Glomerular visceral epithelial cell (primary cell): ENCODE data around the gene ARHGAP26.
A peak's percentile ranks its signal among the peaks of the same experiment; 100 is the strongest.

Source experiments
- DNase-seq: peaks from one replicate; pipeline ENCODE4 v3.0.0-alpha.2; 2016; ENCODE audit errors: extremely low spot score

ARHGAP26 gene

DNA sequence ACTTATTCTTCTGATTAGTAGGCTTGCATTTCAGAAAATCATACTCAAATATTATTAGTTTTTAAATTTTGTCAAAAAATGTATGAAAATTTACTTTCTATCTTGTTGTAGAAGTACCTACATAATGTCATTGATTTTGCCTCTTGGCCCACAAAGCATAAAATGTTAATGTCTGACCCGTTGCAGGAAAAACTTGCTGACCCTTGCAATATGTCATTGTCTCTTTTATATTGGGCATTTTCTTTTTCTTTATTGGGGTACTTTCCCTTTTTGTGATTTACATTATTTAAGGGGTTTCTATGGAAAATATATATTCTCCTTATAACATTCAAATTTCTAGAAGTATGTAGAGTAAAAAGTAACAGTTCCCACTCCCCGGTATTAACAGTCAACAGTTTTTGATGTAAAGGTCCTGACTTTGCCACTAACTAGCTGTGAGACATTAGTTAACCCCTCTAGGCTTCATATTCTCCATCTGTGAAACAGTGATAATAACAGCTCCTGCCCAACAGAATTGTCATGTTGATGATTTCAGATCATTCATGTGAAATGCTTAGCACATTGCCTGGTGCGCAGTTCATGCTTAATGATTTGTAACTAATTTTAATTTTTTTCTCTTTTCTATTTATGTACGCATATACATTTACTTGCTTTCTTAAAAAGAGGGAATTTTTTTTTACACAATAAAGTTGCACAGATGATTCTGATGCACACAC, 243.2 kb downstream of the ARHGAP26 start:
- DNase-seq: no peak

DNA sequence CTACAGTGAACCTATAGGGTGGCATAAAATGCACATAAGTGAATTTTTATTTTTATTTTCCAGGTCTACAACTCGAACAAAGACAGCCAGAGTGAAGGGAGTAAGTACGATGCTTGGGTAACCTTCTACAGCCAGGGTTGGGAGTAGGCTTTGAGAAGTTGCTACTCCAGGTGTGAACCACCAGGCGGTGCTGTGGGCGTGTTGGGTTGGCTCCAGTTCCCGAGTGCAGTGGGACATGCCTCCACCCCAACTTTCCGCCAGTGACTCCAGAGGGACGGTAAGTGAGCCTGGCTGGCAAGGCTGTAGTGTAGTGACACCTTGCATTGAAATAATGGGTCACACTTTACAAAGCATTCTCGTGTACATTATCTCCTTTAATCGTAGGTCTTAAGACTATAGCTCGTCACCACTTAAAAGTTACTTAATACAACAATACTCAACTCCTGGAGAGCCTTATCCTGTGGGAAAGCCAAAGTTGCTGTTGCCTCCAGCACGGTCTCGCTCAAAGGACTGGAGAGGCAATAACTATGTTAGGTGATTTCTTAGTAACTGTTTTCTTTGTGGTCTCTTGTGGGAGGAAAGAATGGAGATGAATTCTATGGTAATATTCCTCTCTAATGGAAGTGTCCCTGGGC, 244.0 kb downstream of the ARHGAP26 start:
- no peak for DNase-seq

DNA sequence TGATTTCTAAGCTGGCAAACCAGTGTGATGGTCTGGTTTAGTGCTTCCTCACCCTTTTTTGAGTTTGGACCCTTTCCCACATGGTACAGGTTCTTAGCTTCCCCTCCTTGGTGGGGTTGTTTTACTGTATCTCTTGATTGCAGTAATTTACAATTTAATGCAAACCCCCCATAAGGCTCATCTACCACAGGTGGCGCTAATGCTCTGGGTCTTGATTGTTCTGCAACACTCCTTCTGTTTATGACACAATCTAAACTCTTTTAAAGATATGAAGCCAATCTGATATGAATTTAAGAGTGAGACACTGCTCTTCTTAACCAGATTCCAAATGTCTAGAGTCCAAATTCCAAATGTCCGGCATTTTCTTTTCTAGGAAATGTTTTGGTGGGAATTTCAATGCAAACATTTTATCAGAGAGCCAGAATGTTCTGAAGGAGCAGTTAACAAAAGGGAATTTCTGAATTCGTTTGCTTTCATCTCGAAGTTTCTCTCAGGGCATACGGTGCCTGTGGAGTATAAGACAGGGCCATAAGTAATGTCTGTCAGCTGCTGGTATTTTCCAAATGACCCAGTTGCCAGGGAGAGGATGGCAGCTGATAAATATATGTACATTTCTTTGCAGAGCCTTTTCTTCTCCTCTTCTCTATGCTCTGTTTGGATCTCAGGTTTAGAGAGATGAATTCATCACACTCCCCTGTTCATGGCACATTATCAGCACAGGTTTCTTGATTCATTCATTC, 246.8 kb downstream of the ARHGAP26 start:
- DNase-seq: no peak

DNA sequence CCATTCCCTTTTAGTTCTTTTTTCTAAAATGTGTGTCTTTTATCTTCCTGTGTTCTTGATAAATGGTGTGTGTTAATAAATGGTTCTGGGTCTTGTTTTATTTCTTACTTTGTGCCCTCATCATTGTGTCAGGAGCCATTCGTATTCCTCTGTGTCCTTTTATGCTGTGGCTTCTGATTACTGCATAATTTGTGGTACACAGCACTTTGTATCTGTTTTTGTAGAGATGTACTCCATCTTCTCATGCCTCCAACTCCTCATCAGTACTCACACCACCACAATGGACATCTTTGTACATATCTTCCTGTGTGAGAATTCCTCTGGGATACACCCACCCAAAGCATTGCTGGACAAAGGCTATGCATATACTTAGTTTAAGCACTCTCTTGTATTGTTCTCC, 247.4 kb downstream of the ARHGAP26 start:
- no peak for DNase-seq

DNA sequence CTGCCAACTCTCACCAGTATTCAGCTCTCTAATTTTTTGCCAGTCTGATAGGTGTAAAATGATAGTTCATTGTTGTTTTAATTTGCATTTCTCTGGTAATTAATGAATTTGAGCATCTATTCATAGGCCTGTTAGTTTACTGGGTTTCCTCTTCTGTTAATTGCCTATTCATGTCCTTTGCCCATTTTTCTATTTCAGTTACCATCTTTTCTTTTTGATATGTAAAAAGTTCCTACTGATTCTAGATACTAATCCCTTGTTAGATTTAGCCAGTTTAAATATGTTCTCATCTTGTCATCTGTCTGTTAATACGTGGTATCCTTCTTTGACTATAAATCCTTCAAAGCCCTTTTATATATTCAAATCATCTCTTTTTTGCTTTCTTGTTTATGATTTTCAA, 247.8 kb downstream of the ARHGAP26 start:
- no peak for DNase-seq

GRCh38 chr5:143019157-143019556, 249.0 kb downstream of the ARHGAP26 start:
- no peak for DNase-seq

- no peak for DNase-seq
Observed at GRCh38 chr5:143019614-143020515, 249.7 kb downstream of the ARHGAP26 start.

- no peak for DNase-seq
Observed at GRCh38 chr5:143021595-143021994, 251.4 kb downstream of the ARHGAP26 start.

DNA sequence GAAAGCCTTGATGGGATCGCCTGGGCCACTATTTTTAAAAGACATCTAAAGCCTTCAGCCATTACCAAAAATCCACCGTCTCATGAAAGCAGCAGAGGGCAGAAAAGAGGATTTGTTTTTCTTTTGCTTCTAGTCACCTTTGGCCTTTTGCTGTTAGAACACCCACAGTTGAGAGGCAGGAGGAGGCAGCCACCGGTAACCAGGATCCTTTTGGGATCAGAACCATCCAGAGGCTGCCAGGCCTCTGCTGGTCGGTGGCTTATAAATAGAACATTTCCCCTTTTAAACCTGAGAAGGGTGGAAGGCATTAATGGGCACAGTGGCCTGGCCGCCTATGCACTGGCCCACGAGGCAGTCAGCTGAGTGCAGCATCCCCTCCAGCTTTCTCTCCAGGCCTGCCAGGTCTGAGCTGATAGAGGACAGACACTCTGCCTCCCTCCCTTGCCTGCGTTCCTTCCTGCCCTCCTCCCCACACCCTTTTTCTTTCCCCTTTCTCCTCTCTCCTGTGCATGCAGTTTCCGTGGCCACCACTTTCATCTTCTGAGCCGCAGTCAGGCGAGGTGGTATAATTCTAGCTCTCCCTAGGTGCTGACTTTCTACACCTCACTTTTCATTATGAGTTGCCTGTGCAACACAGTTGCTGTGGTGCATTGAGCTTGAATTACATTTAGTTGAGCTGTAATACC, 253.4 kb downstream of the ARHGAP26 start:
- DNase-seq: no peak

DNA sequence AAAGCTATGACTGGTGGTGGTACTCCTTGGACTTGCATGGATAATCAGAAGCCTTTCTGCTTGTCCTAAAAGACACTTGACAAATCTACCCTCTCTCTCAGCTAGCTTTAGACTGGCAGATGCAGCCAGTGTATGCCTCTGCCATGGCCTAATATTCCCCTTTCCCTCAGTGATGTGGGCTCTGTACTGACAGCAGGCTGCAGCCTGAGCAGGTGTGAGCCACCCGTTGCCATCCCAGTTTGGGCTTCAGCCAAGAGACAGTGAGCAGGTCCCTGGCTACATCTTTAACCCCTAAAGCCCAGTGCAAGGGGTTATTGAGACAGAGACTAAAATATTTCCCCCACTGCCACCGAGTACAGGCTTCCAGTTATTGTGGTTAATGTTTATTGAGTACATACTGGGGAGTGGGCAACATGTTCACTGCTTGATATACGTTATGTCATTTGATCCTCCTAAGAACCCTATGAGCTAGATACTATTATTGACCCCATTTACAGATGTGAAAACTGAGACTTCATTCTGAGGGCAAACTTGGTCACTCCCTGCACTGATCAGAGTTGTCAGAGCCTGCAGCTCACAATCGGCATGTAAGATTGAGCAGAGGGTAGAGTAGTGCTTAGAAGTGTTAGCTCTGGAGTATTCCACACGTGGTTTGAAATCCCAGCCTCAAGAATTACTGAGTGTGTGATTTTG, 254.2 kb downstream of the ARHGAP26 start:
- no peak for DNase-seq

GRCh38 chr5:143025376-143025775, 255.2 kb downstream of the ARHGAP26 start:
- no peak for DNase-seq

DNA sequence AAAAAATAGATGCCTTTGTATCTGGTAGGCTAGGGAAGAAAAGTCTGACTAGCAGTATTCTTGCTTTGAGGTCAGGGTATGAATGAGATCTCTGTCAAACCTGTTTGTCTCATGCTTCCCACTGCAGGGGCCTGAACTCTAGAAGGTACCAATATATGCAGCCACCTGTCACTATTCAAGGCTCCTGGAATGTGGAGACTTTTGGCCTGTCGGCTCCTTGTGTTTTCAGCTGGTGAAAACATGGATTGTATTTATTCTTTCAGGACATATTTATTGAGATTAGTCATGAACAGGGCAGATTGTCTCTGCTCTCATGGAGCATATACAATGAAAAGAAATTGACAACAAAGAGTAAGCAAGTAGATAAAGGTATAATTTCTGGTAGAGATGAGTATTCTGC, 255.8 kb downstream of the ARHGAP26 start:
- no peak for DNase-seq

GRCh38 chr5:143026380-143026779, 256.2 kb downstream of the ARHGAP26 start:
- DNase-seq: no peak

GRCh38 chr5:143029293-143029692, 259.1 kb downstream of the ARHGAP26 start:
- no peak for DNase-seq

DNA sequence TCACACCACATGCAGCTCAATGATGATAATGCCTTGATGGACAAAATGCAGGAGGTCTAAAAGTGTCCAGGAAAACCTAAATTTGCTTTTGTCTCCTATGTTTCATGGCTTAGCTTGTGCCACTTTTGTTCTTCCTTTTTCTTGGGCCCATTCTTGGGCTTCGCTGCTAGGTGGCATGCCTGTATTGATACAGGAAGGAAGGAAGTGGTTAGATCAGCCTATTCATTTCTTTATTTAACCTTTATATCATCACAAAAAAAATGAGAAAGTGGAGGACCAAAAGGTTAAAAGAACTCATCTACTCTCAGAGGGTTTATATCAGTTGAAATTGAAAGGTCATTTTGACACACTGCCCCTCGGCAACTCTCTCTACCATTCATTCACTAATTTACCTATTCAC, 260.2 kb downstream of the ARHGAP26 start:
- DNase-seq: no peak

DNA sequence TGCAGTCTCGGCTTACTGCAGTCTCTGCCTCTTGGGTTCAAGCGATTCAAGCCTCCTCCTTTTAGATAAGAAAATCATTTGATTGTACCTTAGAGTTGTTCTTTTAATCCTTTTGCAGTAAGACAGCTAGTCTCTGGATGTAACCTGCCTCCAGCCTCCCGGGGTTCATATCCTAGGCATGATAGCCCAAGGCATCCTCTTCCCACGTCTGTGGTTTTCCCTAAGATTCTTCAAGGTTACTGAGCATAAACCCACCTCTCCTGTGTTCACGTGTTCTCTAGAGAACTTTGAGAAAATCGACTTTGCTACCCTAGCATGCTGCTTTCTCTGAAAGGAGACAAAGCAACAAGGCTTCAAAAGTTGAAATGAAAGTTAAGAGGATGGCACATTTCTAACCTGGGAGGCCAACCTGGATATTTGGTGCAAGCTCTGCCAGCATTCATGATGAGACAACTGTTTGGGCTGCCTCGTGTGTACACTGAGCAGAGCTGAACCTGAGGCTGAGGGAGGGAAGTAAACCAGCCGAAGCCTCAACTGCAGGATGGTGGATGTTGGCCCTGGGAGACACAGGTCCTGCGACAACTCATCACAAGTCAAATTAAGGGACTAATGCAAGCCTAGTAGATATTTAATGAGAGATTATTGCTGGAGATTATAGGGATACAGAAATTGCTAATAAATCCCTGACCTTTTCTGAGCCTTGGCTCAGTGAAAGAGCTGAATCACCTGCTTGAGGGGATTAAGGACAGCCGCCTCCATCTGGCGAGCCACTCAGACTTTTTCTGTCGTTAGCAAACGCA, 261.8 kb downstream of the ARHGAP26 start:
- DNase-seq: peak; percentile 57

GRCh38 chr5:143032581-143032836, 262.3 kb downstream of the ARHGAP26 start:
- DNase-seq: no peak

- peak; percentile 81 for DNase-seq
Observed at GRCh38 chr5:143033535-143034250, 263.5 kb downstream of the ARHGAP26 start.

DNA sequence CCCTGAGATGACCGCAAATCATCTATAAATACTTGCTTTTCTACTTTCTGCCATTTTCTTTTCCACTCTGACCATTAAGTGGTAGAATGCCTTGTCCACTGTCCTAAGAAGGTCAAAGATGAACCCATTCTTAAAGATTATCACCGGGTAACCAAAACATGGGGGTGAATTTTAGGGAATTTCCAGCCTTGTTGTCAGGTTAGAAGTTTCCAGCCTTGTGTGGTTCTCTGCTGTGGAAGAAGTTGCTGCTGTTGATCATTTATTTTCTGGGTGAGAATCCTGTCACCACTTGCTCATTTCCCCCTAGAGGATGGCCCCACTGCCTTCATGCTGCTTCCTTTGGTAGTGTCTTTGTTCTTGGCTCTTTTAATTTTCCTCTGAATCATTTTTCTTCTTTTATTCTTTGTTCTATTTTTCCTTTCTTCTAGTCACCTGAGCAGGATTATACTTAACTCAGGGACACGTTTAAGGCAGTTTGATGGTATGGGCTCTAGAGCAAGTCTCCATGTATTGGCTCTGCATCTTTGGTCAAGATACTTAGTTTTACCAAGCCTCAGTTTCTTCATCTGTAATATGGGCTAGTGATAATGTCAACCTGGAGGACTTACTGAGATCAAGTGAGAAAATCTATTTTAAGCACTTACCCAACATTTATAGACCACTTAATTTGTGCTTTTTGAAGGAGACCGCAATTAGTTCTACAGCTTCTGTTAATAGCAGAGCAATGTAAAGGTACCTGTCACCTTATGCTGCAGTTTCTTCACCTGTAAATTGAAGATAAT, 266.2 kb downstream of the ARHGAP26 start:
- DNase-seq: peak; percentile 16
